Esophagus muscularis mucosa (tissue), 4 donors: ENCODE results near the gene PRKD1. TPM values are rescaled to one million over a fixed set of nuclear protein-coding genes. Genes with fewer than 3 reads are reported as not detected.

Source experiments
- DNase-seq: peaks from one replicate; pipeline ENCODE4 v3.0.0-alpha.2; 2017; ENCODE audit errors: extremely low spot score
- H3K27ac ChIP-seq, 4 donors: fragments of 200-600 bp; sonication (generic); replicated peaks in 1 of 4; 1 replicate in 3 of 4; 2 replicates in 1 of 4; pipeline ENCODE4 v1.5.1; 2016 to 2019; ENCODE audit warnings: mild to moderate bottlenecking in 1 of 4
- H3K27me3 ChIP-seq, 4 donors: fragments of 200-600 bp; sonication (generic); one replicate each; pipeline versions ENCODE4 v1.5.1 to v1.6.0; 2016 to 2019
- H3K36me3 ChIP-seq, 4 donors: fragments of 200-600 bp; sonication (generic); one replicate each; pipeline ENCODE4 v1.5.1; 2016 to 2019
- H3K4me1 ChIP-seq, 4 donors: fragments of 200-600 bp; sonication (generic); one replicate each; pipeline ENCODE4 v1.5.1; 2016 to 2019
- H3K4me3 ChIP-seq, 4 donors: fragments of 200-600 bp; sonication (generic); 1 replicate in 2 of 4; 2 replicates in 2 of 4; pipeline ENCODE4 v1.5.1; 2016 to 2019; ENCODE audit warnings: mild to moderate bottlenecking in 4 of 4, moderate library complexity in 1 of 4
- H3K9me3 ChIP-seq, 4 donors: fragments of 200-600 bp; sonication (generic); 1 replicate in 3 of 4; 2 replicates in 1 of 4; pipeline ENCODE4 v1.5.1; 2016 to 2019
- CTCF ChIP-seq, 3 experiments: fragments of 200-600 bp in 2 of 3; fragments of 450-650 bp in 1 of 3; sonication (generic) in 2 of 3; IDR thresholded peaks; one replicate each; pipeline ENCODE4 v1.5.1; 2017 to 2019; ENCODE audit warnings: antibody characterized with exemption in 3 of 3, mild to moderate bottlenecking in 2 of 3, moderate library complexity in 1 of 3
- EP300 ChIP-seq: sonication (generic); formaldehyde crosslinking; IDR thresholded peaks from one replicate; pipeline ENCODE4 v1.6.1; 2017; ENCODE audit warnings: antibody characterized with exemption
- POLR2A ChIP-seq: fragments of 450-650 bp; IDR thresholded peaks from one replicate; pipeline ENCODE4 v1.6.1; 2017; ENCODE audit warnings: antibody characterized with exemption, moderate library complexity, mild to moderate bottlenecking, low read depth
- POLR2AphosphoS5 ChIP-seq, 2 donors: sonication (generic); formaldehyde crosslinking; IDR thresholded peaks; one replicate each; pipeline ENCODE4 v1.6.1; 2017; ENCODE audit warnings: antibody characterized with exemption in 2 of 2
- WGBS: methylation state at CpG from one replicate; pipeline ENCODE4 v1.1.5; 2018; 5-methylcytosine and 5-hydroxymethylcytosine counted together
- intact Hi-C: fragments of 100-400 bp; cut with DNase I; formaldehyde crosslinking; loops from one replicate; pipeline ENCODE4 v1.15.1; 2023
- total RNA-seq, 4 donors: library from RNA; depleted of rRNA; stranded (reverse); fragments of >200 nt; gene quantifications; one replicate each; pipeline versions ENCODE4 v1.1.0 to v1.2.1, GENCODE V29; 2016

The PRKD1 gene
- total RNA-seq, 4 donors from 2014 or later: 10.4 to 18.7 (median 14.0) TPM

- Histone ChIP-seq H3K27ac (no peak overlapping the region), H3K4me1 (peaks cover 6 to 41% (median 35%) of the 10 kb centered on the region in 4 donors), H3K4me3 (no peak overlapping the region), H3K9me3 (no peaks in the 10 kb centered on the region), H3K27me3 (no peaks in the 10 kb centered on the region), H3K36me3 (no peaks in the 10 kb centered on the region)
- no peak for DNase-seq
- no peak for TF ChIP-seq CTCF (IDR thresholded peaks at IDR 0.05)
- no peak for TF ChIP-seq POLR2AphosphoS5 (IDR thresholded peaks at IDR 0.05)
- TF ChIP-seq POLR2A: no peak
- no peak for TF ChIP-seq EP300
- intact Hi-C loops: no loop called here
Observed at GRCh38 chr14:29822430-29822709, 105.3 kb downstream of the PRKD1 start.

DNA sequence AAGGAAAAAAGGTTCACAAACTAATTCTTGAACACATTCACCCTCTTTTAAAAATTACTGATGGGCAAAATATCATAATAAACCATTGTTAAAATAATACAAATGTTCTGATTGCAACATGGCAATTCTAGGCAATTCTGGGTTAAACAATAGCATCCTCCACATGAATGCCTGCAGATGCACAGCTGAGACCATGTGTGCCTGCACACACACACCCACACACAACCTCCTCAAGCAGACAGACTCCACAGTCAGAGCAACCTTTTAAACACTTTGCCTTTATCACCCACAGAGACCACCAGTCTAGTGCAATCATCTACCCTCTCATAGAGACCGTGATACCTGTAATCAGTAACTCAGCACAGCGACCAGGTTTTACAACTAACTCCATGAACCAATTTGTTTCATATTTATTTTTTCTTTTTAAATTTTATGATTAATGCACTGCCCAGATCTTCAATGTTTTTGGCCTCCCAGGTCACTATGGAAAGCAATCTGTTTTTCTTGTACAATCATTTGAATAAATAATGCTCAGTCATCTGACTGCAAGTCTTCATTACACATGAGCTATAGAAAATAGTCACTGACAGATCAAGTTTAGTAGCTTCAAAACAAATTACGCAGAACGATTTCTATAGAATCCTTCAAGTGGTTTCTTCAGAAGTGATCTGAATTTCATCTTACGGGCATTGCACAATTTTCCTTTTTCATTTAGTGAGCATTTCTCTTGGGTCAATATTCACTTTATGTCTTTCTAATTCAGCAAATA is 105.8 kb downstream of the PRKD1 start:
- intact Hi-C loops: no loop called here

DNA sequence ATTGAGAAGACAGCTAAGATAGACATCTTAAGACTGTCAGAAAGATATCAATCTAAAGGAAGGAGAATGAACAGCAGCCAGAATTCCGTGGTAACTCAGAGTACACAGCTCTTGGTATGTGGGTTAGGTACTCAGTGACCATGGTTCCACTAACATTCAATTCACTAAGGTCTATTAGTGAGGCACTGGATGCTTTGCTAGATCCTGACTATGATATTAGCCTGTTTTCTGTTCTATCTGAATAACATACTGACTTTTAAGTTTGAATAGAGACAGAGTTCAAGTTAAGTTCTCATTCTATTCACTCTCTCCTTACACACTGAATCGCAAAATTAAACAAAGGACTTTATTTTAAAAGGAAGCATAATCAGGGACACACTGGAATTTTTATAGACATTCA is 106.4 kb downstream of the PRKD1 start:
- WGBS: 51% methylated on average over 2 of the region's 2 CpGs
- TF ChIP-seq POLR2AphosphoS5 (IDR thresholded peaks at IDR 0.05) (no peak), CTCF (IDR thresholded peaks at IDR 0.05) (no peak), EP300 (no peak), POLR2A (no peak)
- H3K4me3 ChIP-seq: no peak overlapping the region
- no peak overlapping the region for H3K27ac ChIP-seq
- H3K27me3 ChIP-seq: no peaks in the 10 kb centered on the region
- no peak for DNase-seq
- H3K36me3 ChIP-seq: no peaks in the 10 kb centered on the region
- H3K9me3 ChIP-seq: no peaks in the 10 kb centered on the region
- intact Hi-C loops: no loop called here
- H3K4me1 ChIP-seq: peaks cover 6 to 41% (median 35%) of the 10 kb centered on the region in 4 donors

More for the DNA sequence above, 105.8 kb downstream of the PRKD1 start:
- H3K27ac ChIP-seq: no peak overlapping the region
- no peaks in the 10 kb centered on the region for H3K9me3 ChIP-seq
- no peak overlapping the region for H3K4me3 ChIP-seq
- no peaks in the 10 kb centered on the region for H3K36me3 ChIP-seq
- peaks cover 6 to 41% (median 35%) of the 10 kb centered on the region in 4 donors for H3K4me1 ChIP-seq
- no peaks in the 10 kb centered on the region for H3K27me3 ChIP-seq
- no peak for TF ChIP-seq EP300
- TF ChIP-seq CTCF (IDR thresholded peaks at IDR 0.05): no peak
- TF ChIP-seq POLR2AphosphoS5 (IDR thresholded peaks at IDR 0.05): no peak
- no peak for TF ChIP-seq POLR2A
- no peak for DNase-seq
- WGBS: 64% methylated on average over 5 of the region's 5 CpGs

GRCh38 chr14:29820785-29821184 is 106.9 kb downstream of the PRKD1 start:
- H3K27ac ChIP-seq: no peak overlapping the region

More at GRCh38 chr14:29820785-29821184, 106.9 kb downstream of the PRKD1 start:
- DNase-seq: no peak
- Histone ChIP-seq H3K4me1 (peaks cover 6 to 41% (median 35%) of the 10 kb centered on the region in 4 donors), H3K27me3 (no peaks in the 10 kb centered on the region), H3K4me3 (no peak overlapping the region), H3K36me3 (no peaks in the 10 kb centered on the region), H3K9me3 (no peaks in the 10 kb centered on the region)
- intact Hi-C loops: no loop called here
- no peak for TF ChIP-seq EP300
- TF ChIP-seq CTCF (IDR thresholded peaks at IDR 0.05): no peak
- TF ChIP-seq POLR2AphosphoS5 (IDR thresholded peaks at IDR 0.05): no peak
- TF ChIP-seq POLR2A: no peak
- WGBS: 69% methylated on average over 1 of the region's 1 CpG
